ENCODE results near the gene ZNF43.
"Not testable (repeated sequence)": the region's sequence is repeated elsewhere in the genome, so short reads cannot be mapped to it uniquely, and the experiment has no call there.

ZNF43 gene

GRCh38 chr19:21761547-21761946, 74.4 kb downstream of the ZNF43 start:
- Mint-ChIP-seq H3K36me3 (peaks cover 91% of the 10 kb centered on the region), H3K9me3 (peaks cover 42% of the 10 kb centered on the region), H3K4me1 (peaks cover 20% of the 10 kb centered on the region)
- CTCF ChIA-PET, H3K27ac Mint-ChIP-seq, H3K27me3 Mint-ChIP-seq, H3K4me3 Mint-ChIP-seq, DNase-seq: not testable (repeated sequence)

DNA sequence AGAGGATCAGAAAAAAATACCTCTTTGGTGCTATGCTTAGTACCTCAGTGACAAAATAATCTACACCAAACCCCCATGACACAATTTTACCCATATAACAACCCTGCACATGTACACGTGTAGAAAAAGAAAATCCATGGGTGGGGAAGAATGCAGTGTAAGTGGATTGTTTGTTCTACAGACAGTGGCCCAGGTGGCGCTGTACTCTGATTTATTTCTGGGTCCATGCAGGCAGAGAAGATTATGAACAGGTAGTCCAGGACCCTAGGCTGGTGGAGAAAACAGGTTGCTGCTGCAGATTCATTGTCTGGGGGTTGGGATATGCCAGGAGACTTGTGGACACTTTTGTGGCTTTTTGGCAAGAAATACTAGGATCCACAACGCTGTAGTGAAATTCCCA, 77.7 kb downstream of the ZNF43 start:
- Mint-ChIP-seq H3K4me1 (no peaks in the 10 kb centered on the region), H3K9me3 (peaks cover 51% of the 10 kb centered on the region), H3K36me3 (peaks cover 91% of the 10 kb centered on the region), H3K4me3 (no peak overlapping the region), H3K27me3 (no peaks in the 10 kb centered on the region), H3K27ac (no peak overlapping the region)
- CTCF ChIA-PET: no interaction called here
- no peak for DNase-seq

DNA sequence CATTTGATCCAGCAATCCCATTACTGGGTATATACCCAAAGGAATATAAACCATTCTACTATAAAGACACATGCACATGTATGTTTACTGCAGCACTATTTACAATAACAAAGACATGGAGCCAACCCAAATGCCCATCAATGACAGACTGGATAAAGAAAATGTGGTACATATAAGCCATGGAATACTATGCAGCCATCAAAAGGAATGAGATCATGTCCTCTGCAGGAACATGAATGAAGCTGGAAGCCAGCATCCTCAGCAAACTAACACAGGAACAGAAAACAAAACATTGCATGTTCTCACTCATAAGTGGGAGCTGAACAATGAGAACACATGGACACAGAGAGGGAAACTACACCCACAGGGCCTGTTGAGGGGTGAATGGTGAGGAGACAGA, 80.4 kb downstream of the ZNF43 start:
- DNase-seq, CTCF ChIA-PET, H3K4me1 Mint-ChIP-seq, H3K27ac Mint-ChIP-seq, H3K4me3 Mint-ChIP-seq, H3K27me3 Mint-ChIP-seq: not testable (repeated sequence)
- Mint-ChIP-seq H3K9me3 (peaks cover 50% of the 10 kb centered on the region), H3K36me3 (peaks cover 90% of the 10 kb centered on the region)
